Activated T-helper 9 cell treated with anti-CD3 and anti-CD28 coated beads, Interleukin-2, amount 50 U/mL, for 16 hours (primary cell): ENCODE results near the gene RANGRF.

Experiments used
- DNase-seq: peaks from one replicate; pipeline ENCODE4 v3.0.0-alpha.2; 2020; ENCODE audit warnings: low read depth

Gene RANGRF

DNA sequence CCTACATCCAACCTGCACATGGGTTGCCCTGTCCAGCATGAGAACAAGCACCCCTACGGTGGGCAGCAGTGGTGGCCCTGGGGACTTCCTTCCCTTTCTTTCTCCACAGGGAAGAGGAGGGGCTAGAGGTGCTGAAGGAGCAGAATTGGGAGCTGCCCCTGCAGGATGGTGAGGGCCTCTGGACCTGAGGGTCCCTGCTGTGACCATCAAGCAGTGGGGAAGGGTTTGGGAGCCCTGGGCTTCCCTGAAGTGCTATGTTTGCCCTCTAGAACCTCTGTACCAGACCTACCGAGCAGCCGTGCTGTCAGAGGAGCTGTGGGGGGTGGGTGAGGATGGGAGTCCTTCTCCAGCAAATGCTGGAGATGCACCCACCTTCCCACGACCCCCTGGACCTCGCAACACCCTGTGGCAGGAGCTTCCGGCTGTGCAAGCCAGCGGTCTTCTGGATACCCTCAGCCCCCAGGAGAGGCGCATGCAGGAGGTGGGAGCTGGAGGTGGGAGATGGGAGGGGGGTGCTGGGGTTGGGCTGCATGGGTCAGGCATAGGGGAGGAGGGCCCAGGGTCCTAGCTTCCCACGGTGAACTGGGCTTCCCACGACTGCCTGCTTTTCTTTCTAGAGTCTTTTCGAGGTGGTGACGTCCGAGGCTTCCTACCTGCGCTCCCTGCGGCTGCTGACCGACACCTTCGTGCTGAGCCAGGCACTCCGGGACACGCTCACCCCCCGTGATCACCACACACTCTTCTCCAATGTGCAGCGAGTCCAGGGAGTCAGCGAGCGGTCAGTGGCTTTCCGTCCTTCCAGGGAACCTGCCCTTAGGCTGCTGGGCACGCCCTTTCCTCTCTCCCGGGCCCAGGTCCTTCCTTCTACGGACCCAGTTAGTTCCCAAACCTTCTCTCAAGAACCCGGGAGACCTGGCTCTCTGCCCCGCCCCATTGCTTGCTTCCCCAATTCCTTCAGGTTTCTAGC is 26.6 kb downstream of the RANGRF start:
- DNase-seq = no peak

- no peak for DNase-seq
These were observed 27.3 kb downstream of the RANGRF start for GRCh38 chr17:8315764-8316217.

DNA sequence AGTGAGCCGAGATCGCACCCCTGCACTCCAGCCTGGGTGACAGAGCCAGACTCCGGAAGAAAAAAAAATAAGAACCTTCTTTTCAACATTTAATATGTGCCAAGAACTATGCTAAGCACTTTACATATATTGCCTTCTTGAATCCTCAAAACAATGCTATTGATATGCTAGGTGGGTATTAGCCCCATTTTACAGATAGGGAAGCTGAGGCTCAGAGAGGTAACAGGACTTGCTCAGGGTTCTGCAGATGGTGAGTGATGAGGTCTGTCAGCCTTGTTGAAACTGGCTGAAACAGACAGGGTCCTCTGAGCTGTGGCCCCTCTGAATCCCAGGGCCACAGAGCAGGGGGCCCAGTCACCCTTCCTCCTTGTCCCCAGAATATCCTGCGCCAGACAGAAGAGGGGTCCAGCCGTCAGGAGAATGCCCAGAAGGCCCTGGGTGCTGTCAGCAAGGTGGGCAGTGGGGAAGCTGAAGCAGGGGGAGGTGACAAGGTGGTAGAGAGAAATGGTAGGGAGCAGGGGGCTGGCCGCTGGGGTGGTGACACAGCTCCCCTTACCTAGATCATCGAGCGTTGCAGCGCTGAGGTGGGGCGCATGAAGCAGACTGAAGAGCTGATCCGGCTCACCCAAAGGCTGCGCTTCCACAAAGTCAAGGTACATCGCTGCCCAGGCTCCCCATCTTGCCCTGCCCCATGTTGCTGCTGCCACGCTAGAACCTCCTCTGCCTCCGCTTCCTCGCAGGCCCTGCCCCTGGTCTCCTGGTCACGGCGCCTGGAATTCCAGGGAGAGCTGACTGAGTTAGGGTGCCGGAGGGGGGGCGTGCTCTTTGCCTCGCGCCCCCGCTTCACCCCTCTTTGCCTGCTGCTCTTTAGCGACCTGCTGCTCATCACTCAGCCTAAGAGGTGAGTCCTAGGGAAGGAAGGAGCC is 29.8 kb downstream of the RANGRF start:
- DNase-seq = no peak

DNA sequence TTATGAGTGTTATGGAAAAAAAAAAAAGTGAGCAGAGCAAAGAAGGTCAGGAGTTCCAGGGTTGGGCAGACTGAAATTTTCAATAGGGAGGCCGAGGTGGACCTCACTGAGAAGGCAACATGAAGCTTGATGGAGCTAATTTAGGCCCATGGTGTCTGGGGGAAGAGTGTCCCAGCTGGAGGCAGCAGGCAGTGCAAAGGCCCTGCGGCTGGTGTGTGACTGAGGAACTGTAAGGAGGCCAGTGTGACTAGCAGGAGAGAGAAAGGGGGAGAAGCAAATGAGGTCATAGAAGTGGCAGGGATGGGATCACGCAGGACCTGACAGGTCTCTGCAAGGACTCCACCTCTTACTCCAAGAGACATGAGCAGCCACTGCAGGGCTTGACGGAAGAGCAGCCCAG is 31.8 kb downstream of the RANGRF start:
- DNase-seq = no peak

DNA sequence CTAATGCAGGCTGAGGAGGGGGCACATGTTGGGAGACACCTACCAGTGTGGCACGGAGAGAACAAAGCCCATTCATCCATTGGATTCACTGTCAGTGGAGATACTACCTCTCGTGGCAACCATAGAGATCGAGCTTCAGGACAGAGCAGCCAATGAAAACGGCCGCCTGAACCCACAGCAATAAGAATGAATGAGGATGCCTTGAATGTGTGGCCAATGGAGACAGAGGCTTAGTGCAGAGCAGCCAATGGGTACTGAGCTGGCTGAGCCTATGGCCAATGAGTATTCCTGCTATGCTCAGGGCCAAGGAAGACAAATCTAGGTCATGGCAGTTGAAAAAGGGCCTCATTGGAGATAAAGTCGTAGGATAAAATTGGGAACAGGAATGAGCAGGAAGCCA is 32.5 kb downstream of the RANGRF start:
- DNase-seq = no peak

DNA sequence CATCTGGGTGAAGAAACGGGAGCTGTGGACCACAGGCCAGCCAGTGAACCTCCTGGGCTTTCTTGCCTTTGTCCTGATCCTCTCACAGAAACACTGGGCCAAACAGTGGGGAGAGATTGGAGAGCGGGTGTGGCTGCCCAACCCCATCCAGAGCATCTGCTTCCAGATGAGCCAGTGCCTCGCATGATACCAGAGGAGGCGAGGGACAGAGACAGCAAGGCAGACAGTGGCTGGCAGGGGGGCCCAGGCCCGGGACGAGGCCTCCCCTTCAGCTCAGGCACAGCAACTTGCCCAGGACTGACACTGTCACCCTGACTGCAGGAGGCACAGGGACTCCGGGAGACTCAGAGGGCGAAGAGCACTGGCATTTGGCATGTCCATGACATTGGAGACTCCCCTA is 33.6 kb downstream of the RANGRF start:
- DNase-seq = no peak

- DNase-seq = no peak
These were observed 35.7 kb downstream of the RANGRF start for GRCh38 chr17:8324132-8324531.

DNA sequence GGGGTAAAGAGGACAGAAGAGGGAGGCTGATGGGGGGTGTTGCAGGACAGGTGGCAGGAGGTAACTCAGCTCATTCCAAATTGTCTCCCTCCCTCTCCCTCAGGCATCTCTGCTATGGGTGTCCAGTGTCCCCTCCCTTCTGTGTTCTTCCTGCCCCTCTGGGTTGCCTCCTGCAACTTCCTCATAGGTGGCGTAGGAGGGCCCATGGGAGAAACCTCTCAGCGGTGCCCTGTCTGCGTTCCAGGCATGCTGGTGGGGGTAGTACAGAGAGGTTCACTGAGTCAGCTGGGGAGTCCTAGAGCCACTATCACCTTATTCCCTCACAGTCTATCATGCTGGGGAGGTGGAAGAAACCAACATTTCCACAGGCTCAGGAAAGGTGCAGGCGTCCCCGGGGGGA is 36.5 kb downstream of the RANGRF start:
- DNase-seq = no peak

- DNase-seq = no peak
These were observed 38.2 kb downstream of the RANGRF start for GRCh38 chr17:8326511-8327302.

DNA sequence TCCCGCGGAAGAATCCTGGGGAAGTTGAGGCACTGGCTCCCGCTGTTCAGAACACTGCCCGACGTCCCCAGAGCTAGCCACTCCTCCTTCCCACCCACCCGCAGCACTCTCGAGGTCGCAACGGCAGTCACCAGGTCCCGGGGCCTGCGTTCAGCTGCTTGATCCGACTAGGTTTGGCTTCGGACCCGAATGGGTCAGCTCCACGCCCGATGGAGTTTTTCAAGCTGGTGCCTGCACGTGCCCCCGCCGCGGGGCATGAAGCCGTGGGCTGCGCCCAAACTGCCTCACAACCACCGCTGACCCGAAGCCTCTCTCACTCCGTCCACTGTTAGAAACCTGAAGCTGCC is 38.8 kb downstream of the RANGRF start:
- no peak for DNase-seq

- no peak for DNase-seq
These were observed 43.7 kb downstream of the RANGRF start for GRCh38 chr17:8332128-8332527.

DNA sequence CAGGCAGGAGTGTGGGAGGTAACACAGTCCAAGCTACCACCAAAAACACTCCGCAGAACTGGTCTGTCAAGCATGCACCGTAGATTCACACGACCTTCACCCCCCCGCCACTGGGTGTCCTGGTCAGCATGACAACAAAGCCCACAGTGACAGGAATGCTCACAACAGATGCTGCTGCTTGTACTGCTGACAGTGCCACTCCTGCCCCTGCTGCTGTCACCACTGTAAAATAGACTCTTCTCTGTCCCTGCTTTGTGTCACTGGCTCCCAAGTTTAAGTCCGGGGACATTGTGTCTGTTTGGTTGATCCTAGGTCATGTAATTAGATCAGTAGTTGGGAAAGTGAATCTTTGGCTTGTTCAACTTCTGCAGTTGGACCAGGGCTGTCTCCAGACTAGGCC is 44.2 kb downstream of the RANGRF start:
- no peak for DNase-seq

- DNase-seq = no peak
These were observed 44.8 kb downstream of the RANGRF start for GRCh38 chr17:8333281-8333680.

DNA sequence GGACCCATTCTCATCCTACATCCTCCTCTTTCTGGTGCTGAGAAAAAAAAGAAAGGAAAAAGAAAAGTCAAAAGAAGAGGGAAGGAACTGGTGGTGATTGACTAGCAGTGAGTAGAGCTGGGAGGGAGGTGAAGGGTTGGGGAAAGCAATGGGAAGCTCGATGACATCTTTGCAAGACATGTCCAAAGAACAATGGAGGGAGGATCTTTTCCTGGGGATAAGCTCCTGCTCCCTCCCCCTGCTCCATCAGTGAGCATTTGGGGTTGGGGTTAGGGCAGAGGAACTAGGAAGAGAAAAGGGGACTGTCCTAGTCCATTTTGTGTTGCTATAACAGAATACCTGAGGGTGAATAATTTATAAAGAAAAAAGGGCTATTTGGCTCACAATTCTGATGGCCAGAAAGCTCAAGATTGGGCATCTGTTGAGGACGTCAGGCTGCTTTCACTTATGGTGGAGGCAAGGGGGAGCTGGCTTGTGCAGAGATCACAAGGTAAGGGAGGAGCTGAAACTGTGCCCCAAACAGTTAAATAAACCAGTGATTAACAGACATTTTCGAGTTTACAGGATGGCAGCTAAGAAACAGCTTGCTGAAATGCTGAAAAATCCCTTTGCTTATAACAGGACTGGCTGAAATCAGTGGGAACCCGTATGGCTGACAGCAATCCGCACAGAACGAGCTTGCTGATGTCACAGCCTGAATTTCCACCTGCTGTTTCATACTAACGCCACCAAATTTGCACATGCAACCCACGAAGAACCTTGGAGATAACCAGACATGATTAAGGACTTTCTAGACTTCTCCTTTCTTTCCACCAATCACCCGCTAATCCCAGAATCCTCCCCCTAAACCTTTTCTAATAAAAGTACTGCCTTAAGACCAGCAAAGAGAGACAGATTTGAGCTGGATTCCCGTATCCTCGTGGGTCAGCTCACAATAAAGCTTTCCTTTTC is 49.6 kb downstream of the RANGRF start:
- DNase-seq = no peak

DNA sequence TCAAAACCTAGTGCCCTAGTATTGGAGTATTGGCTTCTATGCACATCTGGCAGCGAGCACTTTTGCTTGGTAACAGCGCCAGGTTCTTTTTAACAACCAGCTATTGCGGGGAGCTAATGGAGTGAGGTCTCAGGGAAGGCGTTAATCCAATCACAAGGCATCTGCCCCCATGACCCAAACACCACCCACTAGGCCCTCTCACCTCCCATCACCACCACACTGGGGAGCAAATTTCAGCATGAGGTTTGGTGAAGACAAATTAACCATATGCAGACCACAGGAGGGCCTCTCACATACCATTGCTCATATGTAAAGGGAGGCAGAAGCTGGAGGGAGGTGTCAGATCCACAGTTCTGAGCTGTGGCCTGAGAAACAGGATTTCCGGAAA is 50.3 kb downstream of the RANGRF start:
- no peak for DNase-seq

- no peak for DNase-seq
These were observed 51.1 kb downstream of the RANGRF start, which contains the start of gene ODF4 for GRCh38 chr17:8339540-8339939. ODF4 (plus strand) TSS chr17:8339840; CDS start chr17:8340052, 212 bp downstream.
